Astrocyte (in vitro differentiated cells and primary cell): Measurements from ENCODE around the gene FCN2. TPM values are rescaled to one million over a fixed set of nuclear protein-coding genes. Genes with fewer than 3 reads are reported as not detected.

Experiments used
- DNase-seq: peaks from one replicate; pipeline ENCODE4 v3.0.0-alpha.2; 2010; ENCODE audit warnings: low read depth
- FAIRE-seq: peaks from 2 replicates; lab custom pipeline; 2011; peaks lifted over from hg19 to GRCh38; lab: Jason Lieb, UNC
- H2AFZ ChIP-seq: 2 replicates; pipeline ENCODE4 v1.6.0; 2012; ENCODE audit warnings: low read depth, low read length, inconsistent platforms
- H3K27ac ChIP-seq: 2 replicates; pipeline ENCODE4 v1.5.1; 2011; ENCODE audit warnings: low read depth, low read length, inconsistent platforms
- H3K27me3 ChIP-seq: 2 replicates; pipeline ENCODE4 v1.6.0; 2011; ENCODE audit warnings: low read length, inconsistent platforms; ENCODE audit not compliant: insufficient read depth
- H3K36me3 ChIP-seq: 2 replicates; pipeline ENCODE4 v1.5.1; 2011; ENCODE audit warnings: low read length, inconsistent platforms; ENCODE audit not compliant: insufficient read depth
- H3K4me1 ChIP-seq: 2 replicates; pipeline ENCODE4 v1.5.1; 2011; ENCODE audit warnings: low read length, inconsistent platforms; ENCODE audit not compliant: insufficient read depth
- H3K4me2 ChIP-seq: 2 replicates; pipeline ENCODE4 v1.6.0; 2012; ENCODE audit warnings: low read length, inconsistent platforms
- H3K4me3 ChIP-seq: 2 replicates; pipeline ENCODE4 v1.5.1; 2011; ENCODE audit warnings: low read depth, mild to moderate bottlenecking, low read length, inconsistent platforms; ENCODE audit not compliant: insufficient read depth
- H3K79me2 ChIP-seq: 2 replicates; pipeline ENCODE4 v1.6.0; 2012; ENCODE audit warnings: mild to moderate bottlenecking, low read length, inconsistent platforms; ENCODE audit not compliant: insufficient read depth
- H3K9ac ChIP-seq: 2 replicates; pipeline ENCODE4 v1.6.0; 2012; ENCODE audit warnings: mild to moderate bottlenecking, low read length, inconsistent platforms
- H3K9me3 ChIP-seq: 2 replicates; pipeline ENCODE4 v1.5.1; 2012; ENCODE audit warnings: low read depth, mild to moderate bottlenecking, low read length, inconsistent platforms; ENCODE audit not compliant: insufficient read depth
- H4K20me1 ChIP-seq: 2 replicates; pipeline ENCODE4 v1.6.0; 2012; ENCODE audit warnings: low read length, inconsistent platforms; ENCODE audit not compliant: insufficient read depth
- H3K27ac Mint-ChIP-seq: one replicate; pipeline ENCODE4 v1.8.0; 2021; ENCODE audit warnings: mild to moderate bottlenecking, mixed read lengths; ENCODE audit not compliant: unreplicated experiment
- H3K27me3 Mint-ChIP-seq: one replicate; pipeline ENCODE4 v1.8.0; 2021; ENCODE audit warnings: low read depth, mixed read lengths; ENCODE audit not compliant: unreplicated experiment
- H3K36me3 Mint-ChIP-seq: one replicate; pipeline ENCODE4 v1.8.0; 2021; ENCODE audit warnings: low read depth, mixed read lengths; ENCODE audit not compliant: unreplicated experiment
- H3K4me1 Mint-ChIP-seq: one replicate; pipeline ENCODE4 v1.8.0; 2021; ENCODE audit warnings: low read depth, mixed read lengths; ENCODE audit not compliant: unreplicated experiment
- H3K4me3 Mint-ChIP-seq: one replicate; pipeline ENCODE4 v1.8.0; 2021; ENCODE audit warnings: mild to moderate bottlenecking, moderate library complexity, mixed read lengths; ENCODE audit not compliant: unreplicated experiment
- H3K9me3 Mint-ChIP-seq: one replicate; pipeline ENCODE4 v1.8.0; 2021; ENCODE audit warnings: mild to moderate bottlenecking, mixed read lengths; ENCODE audit not compliant: unreplicated experiment
- CTCF ChIP-seq: IDR thresholded peaks from 2 replicates; pipeline ENCODE4 v1.5.1; 2011; ENCODE audit warnings: low read depth, mild to moderate bottlenecking, inconsistent platforms, low read length, moderate library complexity; ENCODE audit not compliant: insufficient read depth
- EZH2 ChIP-seq: IDR thresholded peaks from 2 replicates; pipeline ENCODE4 v1.6.1; 2012; ENCODE audit warnings: mild to moderate bottlenecking, low read length, inconsistent platforms; ENCODE audit not compliant: insufficient read depth
- total RNA-seq: library from RNA; stranded (reverse); gene quantifications from 2 replicates; pipeline ENCODE4 v1.2.1, GENCODE V29; 2021

Gene FCN2
- total RNA-seq, 1 donor from 2014 or later = not detected

- Mint-ChIP-seq H3K36me3 (peaks cover 1% of the 10 kb centered on the region), H3K4me3 (no peak overlapping the region), H3K27ac (no peak overlapping the region), H3K27me3 (peaks cover 9% of the 10 kb centered on the region), H3K9me3 (peaks cover 18% of the 10 kb centered on the region), H3K4me1 (peaks cover 11% of the 10 kb centered on the region)
- FAIRE-seq (no peak), DNase-seq (no peak)
- Histone ChIP-seq H4K20me1 (peaks cover 5% of the 10 kb centered on the region), H2AFZ (no peak overlapping the region), H3K4me2 (peak overlapping the region; percentile 66), H3K9me3 (no peaks in the 10 kb centered on the region), H3K9ac (no peak overlapping the region), H3K27ac (no peak overlapping the region), H3K4me3 (no peak overlapping the region), H3K27me3 (peaks cover 5% of the 10 kb centered on the region), H3K36me3 (no peaks in the 10 kb centered on the region), H3K79me2 (no peaks in the 10 kb centered on the region), H3K4me1 (peaks cover 20% of the 10 kb centered on the region)
- TF ChIP-seq CTCF = no peak
- TF ChIP-seq EZH2 = no peak
Observed at GRCh38 chr9:134896834-134897583, 16.4 kb downstream of the FCN2 start.

DNA sequence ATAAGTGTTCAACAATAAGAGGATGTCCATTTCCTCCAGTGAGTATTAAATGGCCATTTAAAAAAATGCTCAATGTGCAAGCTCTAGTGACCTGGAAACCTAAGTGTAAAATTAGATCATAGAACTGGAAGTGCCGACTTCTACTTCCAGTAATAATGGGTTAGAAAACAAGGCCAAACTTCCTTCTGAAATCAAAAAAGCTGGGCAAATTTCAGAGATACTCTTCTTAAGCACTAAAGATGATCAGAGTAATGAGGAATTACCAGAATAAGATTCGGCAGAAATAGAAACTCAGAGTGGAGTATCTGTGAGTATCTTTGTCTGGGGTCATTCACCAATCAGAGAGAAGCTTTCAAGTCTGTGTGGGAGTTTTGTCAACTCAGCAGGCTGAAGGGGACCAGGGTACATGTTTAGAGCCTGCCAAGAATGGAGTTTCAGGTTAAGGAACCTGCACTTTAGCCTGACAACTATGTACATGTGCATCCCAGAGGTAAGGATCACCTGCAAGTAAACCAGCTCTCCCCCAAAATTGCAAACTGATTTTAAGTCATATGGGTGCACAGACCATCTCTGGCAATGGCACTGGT lies 17.1 kb downstream of the FCN2 start:
- no peak for DNase-seq
- Histone ChIP-seq H3K9me3 (no peaks in the 10 kb centered on the region), H4K20me1 (peaks cover 5% of the 10 kb centered on the region), H3K9ac (no peak overlapping the region), H2AFZ (no peak overlapping the region), H3K4me2 (no peak overlapping the region), H3K27ac (no peak overlapping the region), H3K4me3 (no peak overlapping the region), H3K36me3 (no peaks in the 10 kb centered on the region), H3K4me1 (peaks cover 20% of the 10 kb centered on the region), H3K79me2 (no peaks in the 10 kb centered on the region), H3K27me3 (peaks cover 5% of the 10 kb centered on the region)
- Mint-ChIP-seq H3K4me3 (no peak overlapping the region), H3K4me1 (peaks cover 11% of the 10 kb centered on the region), H3K27me3 (peaks cover 7% of the 10 kb centered on the region), H3K36me3 (peaks cover 1% of the 10 kb centered on the region), H3K27ac (no peak overlapping the region), H3K9me3 (peaks cover 18% of the 10 kb centered on the region)
- no peak for TF ChIP-seq CTCF
- no peak for TF ChIP-seq EZH2
- FAIRE-seq = no peak

DNA sequence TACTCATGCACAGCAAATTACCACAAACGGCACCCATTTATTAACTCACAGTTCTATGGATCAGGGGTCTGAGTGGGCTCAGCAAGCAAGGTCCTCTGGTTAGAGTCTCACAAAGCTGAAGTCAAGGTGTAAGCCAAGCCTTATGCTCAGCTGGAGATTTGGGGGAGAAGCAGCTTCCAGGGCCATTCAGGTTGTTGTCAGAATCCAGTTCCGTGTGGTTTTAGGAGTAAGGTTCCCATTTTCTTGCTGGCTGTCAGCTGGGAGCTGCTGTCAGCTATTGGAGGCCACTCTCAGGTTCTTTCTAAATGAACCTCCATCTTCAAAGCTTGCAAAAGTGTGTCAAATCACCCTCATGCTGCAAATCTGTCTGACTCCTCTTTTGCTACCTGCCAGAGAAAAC lies 17.7 kb downstream of the FCN2 start:
- no peak overlapping the region for H3K4me2 ChIP-seq
- Mint-ChIP-seq H3K9me3 (peaks cover 18% of the 10 kb centered on the region), H3K36me3 (peaks cover 1% of the 10 kb centered on the region), H3K27me3 (peaks cover 7% of the 10 kb centered on the region), H3K4me3 (no peak overlapping the region), H3K4me1 (peaks cover 11% of the 10 kb centered on the region), H3K27ac (no peak overlapping the region)
- peaks cover 5% of the 10 kb centered on the region for H4K20me1 ChIP-seq
- no peaks in the 10 kb centered on the region for H3K36me3 ChIP-seq
- no peak overlapping the region for H3K4me3 ChIP-seq
- no peak for TF ChIP-seq CTCF
- TF ChIP-seq EZH2 = no peak
- FAIRE-seq (no peak), DNase-seq (no peak)
- no peak overlapping the region for H2AFZ ChIP-seq
- peaks cover 20% of the 10 kb centered on the region for H3K4me1 ChIP-seq
- no peaks in the 10 kb centered on the region for H3K79me2 ChIP-seq
- H3K27me3 ChIP-seq = peaks cover 5% of the 10 kb centered on the region
- no peak overlapping the region for H3K27ac ChIP-seq
- H3K9ac ChIP-seq = no peak overlapping the region
- no peaks in the 10 kb centered on the region for H3K9me3 ChIP-seq
